ENCODE measurements around the gene UROC1. TPM values are rescaled to one million over a fixed set of nuclear protein-coding genes. Genes with fewer than 3 reads are reported as not detected.

The UROC1 gene
- total RNA-seq, 1 donor from 2014 or later, result not detected

- Mint-ChIP-seq H3K36me3 (ENCODE audit: unreplicated experiment) (peaks cover 4% of the 10 kb centered on the region), H3K4me3 (ENCODE audit: unreplicated experiment) (no peak overlapping the region), H3K9me3 (ENCODE audit: unreplicated experiment) (peaks cover 7% of the 10 kb centered on the region), H3K27me3 (ENCODE audit: unreplicated experiment) (peaks cover 11% of the 10 kb centered on the region), H3K27ac (ENCODE audit: unreplicated experiment) (no peak overlapping the region), H3K4me1 (ENCODE audit: low read depth, unreplicated experiment) (peaks cover 13% of the 10 kb centered on the region)
- no peak for TF ChIP-seq CTCF (IDR thresholded peaks at IDR 0.05; ENCODE audit: partially characterized antibody, unreplicated experiment)
- no peak for DNase-seq
Observed at GRCh38 chr3:126465928-126466544, 51.5 kb downstream of the UROC1 start.

- no peak for DNase-seq
- Mint-ChIP-seq H3K27me3 (ENCODE audit: unreplicated experiment) (peaks cover 11% of the 10 kb centered on the region), H3K27ac (ENCODE audit: unreplicated experiment) (peak overlapping the region; percentile 9), H3K4me3 (ENCODE audit: unreplicated experiment) (no peak overlapping the region), H3K4me1 (ENCODE audit: low read depth, unreplicated experiment) (peaks cover 13% of the 10 kb centered on the region), H3K9me3 (ENCODE audit: unreplicated experiment) (peaks cover 7% of the 10 kb centered on the region), H3K36me3 (ENCODE audit: unreplicated experiment) (peaks cover 4% of the 10 kb centered on the region)
- no peak for TF ChIP-seq CTCF (IDR thresholded peaks at IDR 0.05; ENCODE audit: partially characterized antibody, unreplicated experiment)
Observed at GRCh38 chr3:126464997-126465396, 52.6 kb downstream of the UROC1 start.

- Mint-ChIP-seq H3K4me3 (ENCODE audit: unreplicated experiment) (no peak overlapping the region), H3K27me3 (ENCODE audit: unreplicated experiment) (peaks cover 8% of the 10 kb centered on the region), H3K27ac (ENCODE audit: unreplicated experiment) (peak overlapping the region; percentile 36), H3K36me3 (ENCODE audit: unreplicated experiment) (no peaks in the 10 kb centered on the region), H3K9me3 (ENCODE audit: unreplicated experiment) (peaks cover 4% of the 10 kb centered on the region), H3K4me1 (ENCODE audit: low read depth, unreplicated experiment) (peaks cover 13% of the 10 kb centered on the region)
- DNase-seq, result no peak
- no peak for TF ChIP-seq CTCF (IDR thresholded peaks at IDR 0.05; ENCODE audit: partially characterized antibody, unreplicated experiment)
Observed at GRCh38 chr3:126464494-126464893, 53.1 kb downstream of the UROC1 start.

GRCh38 chr3:126464093-126464492 is 53.5 kb downstream of the UROC1 start:
- H3K4me1 Mint-ChIP-seq (ENCODE audit: low read depth, unreplicated experiment), result peaks cover 13% of the 10 kb centered on the region
- no peak for TF ChIP-seq CTCF (IDR thresholded peaks at IDR 0.05; ENCODE audit: partially characterized antibody, unreplicated experiment)
- H3K9me3 Mint-ChIP-seq (ENCODE audit: unreplicated experiment), result peaks cover 3% of the 10 kb centered on the region
- H3K36me3 Mint-ChIP-seq (ENCODE audit: unreplicated experiment), result no peaks in the 10 kb centered on the region
- no peak for DNase-seq
- H3K27ac Mint-ChIP-seq (ENCODE audit: unreplicated experiment), result peak overlapping the region; percentile 36
- H3K4me3 Mint-ChIP-seq (ENCODE audit: unreplicated experiment), result no peak overlapping the region
- peaks cover 8% of the 10 kb centered on the region for H3K27me3 Mint-ChIP-seq (ENCODE audit: unreplicated experiment)

GRCh38 chr3:126463521-126463920 is 54.1 kb downstream of the UROC1 start:
- Mint-ChIP-seq H3K4me3 (ENCODE audit: unreplicated experiment) (no peak overlapping the region), H3K4me1 (ENCODE audit: low read depth, unreplicated experiment) (peaks cover 13% of the 10 kb centered on the region), H3K27me3 (ENCODE audit: unreplicated experiment) (peaks cover 6% of the 10 kb centered on the region), H3K36me3 (ENCODE audit: unreplicated experiment) (no peaks in the 10 kb centered on the region), H3K9me3 (ENCODE audit: unreplicated experiment) (peaks cover 3% of the 10 kb centered on the region), H3K27ac (ENCODE audit: unreplicated experiment) (no peak overlapping the region)
- TF ChIP-seq CTCF (IDR thresholded peaks at IDR 0.05; ENCODE audit: partially characterized antibody, unreplicated experiment), result no peak
- no peak for DNase-seq
